Smooth muscle cell (in vitro differentiated cells): ENCODE data around the gene SP3. TPM values are rescaled to one million over a fixed set of nuclear protein-coding genes. Genes with fewer than 3 reads are reported as not detected.

Experiments used
- DNase-seq: peaks from one replicate; lab custom pipeline; 2025; ENCODE audit not compliant: unreplicated experiment; lab: John Stamatoyannopoulos, UW
- H2AFZ ChIP-seq: fragments of 200-600 bp; sonication (generic); 2 replicates; pipeline ENCODE4 v1.6.0; 2016; ENCODE audit warnings: antibody characterized with exemption, low read depth, mild to moderate bottlenecking
- H3F3A ChIP-seq: fragments of 200-600 bp; sonication (generic); 2 replicates; pipeline ENCODE4 v1.6.0; 2017; ENCODE audit warnings: antibody characterized with exemption, low read depth
- H3K27ac ChIP-seq: fragments of 200-600 bp; sonication (generic); 2 replicates; pipeline ENCODE4 v1.5.1; 2016; ENCODE audit warnings: low read depth, mild to moderate bottlenecking
- H3K27me3 ChIP-seq: fragments of 200-600 bp; sonication (generic); 2 replicates; pipeline ENCODE4 v1.6.1; 2016; ENCODE audit warnings: low read depth, mild to moderate bottlenecking
- H3K36me3 ChIP-seq: fragments of 200-600 bp; sonication (generic); 2 replicates; pipeline ENCODE4 v1.5.1; 2016; ENCODE audit warnings: low read depth
- H3K4me1 ChIP-seq: fragments of 200-600 bp; sonication (generic); 2 replicates; pipeline ENCODE4 v1.5.1; 2016; ENCODE audit warnings: low read depth
- H3K4me2 ChIP-seq: fragments of 200-600 bp; sonication (generic); 2 replicates; pipeline ENCODE4 v1.6.0; 2016; ENCODE audit warnings: mild to moderate bottlenecking
- H3K4me3 ChIP-seq: fragments of 200-600 bp; sonication (generic); 2 replicates; pipeline ENCODE4 v1.5.1; 2016; ENCODE audit warnings: mild to moderate bottlenecking
- H3K79me2 ChIP-seq: fragments of 200-600 bp; sonication (generic); 2 replicates; pipeline ENCODE4 v1.6.0; 2016; ENCODE audit warnings: low read depth, mild to moderate bottlenecking
- H3K9ac ChIP-seq: fragments of 200-600 bp; sonication (generic); 2 replicates; pipeline ENCODE4 v1.6.0; 2016; ENCODE audit warnings: low read depth
- H3K9me3 ChIP-seq: fragments of 200-600 bp; sonication (generic); replicated peaks from 2 replicates; pipeline ENCODE4 v1.5.1; 2016; ENCODE audit warnings: low read depth
- H4K20me1 ChIP-seq: fragments of 200-600 bp; sonication (generic); 2 replicates; pipeline ENCODE4 v1.6.0; 2016; ENCODE audit warnings: low read depth
- CTCF ChIP-seq: fragments of 200-600 bp; sonication (generic); IDR thresholded peaks from 2 replicates; pipeline ENCODE4 v1.5.1; 2017; ENCODE audit warnings: borderline replicate concordance, mild to moderate bottlenecking, antibody characterized with exemption; ENCODE audit not compliant: insufficient read depth, poor library complexity, severe bottlenecking
- WGBS: methylation state at CpG from one replicate; pipeline ENCODE4 v1.1.7; 2016; ENCODE audit warnings: low lambda C conversion rate; 5-methylcytosine and 5-hydroxymethylcytosine counted together
- polyA plus RNA-seq: library from polyadenylated mRNA; unstranded; fragments of >200 nt; fragmentation: Nextera tagmentation; extraction: Ambion mirVana; gene quantifications from 2 replicates; pipeline ENCODE4 v1.2.1, GENCODE V29; 2016
- total RNA-seq: library from RNA; depleted of rRNA; stranded (reverse); fragments of >200 nt; gene quantifications from 2 replicates; pipeline ENCODE4 v1.2.3, GENCODE V29; 2014

The SP3 gene
- total and polyA plus RNA-seq, 2 experiments from 2014 or later = 24.5 to 84.5 TPM

- Histone ChIP-seq H3K27ac (no peak overlapping the region), H3F3A (peaks cover 18% of the 10 kb centered on the region), H3K4me2 (no peak overlapping the region), H4K20me1 (no peaks in the 10 kb centered on the region), H3K4me1 (peaks cover 18% of the 10 kb centered on the region), H3K36me3 (no peaks in the 10 kb centered on the region), H2AFZ (no peak overlapping the region), H3K79me2 (peaks cover 6% of the 10 kb centered on the region), H3K9me3 (no peaks in the 10 kb centered on the region), H3K4me3 (no peak overlapping the region), H3K27me3 (no peaks in the 10 kb centered on the region), H3K9ac (no peak overlapping the region)
- no peak for DNase-seq
- WGBS = 94% methylated on average over 6 of the region's 6 CpGs
- no peak for TF ChIP-seq CTCF
Measured at GRCh38 chr2:173968551-173968950, 3.4 kb upstream of the SP3 start.

GRCh38 chr2:173966274-173967098 lies 1.3 kb upstream of the SP3 start:
- H3K4me3 ChIP-seq = peak overlapping the region; percentile 66
- TF ChIP-seq CTCF = no peak
- peak overlapping the region; percentile 90 for H3K9ac ChIP-seq
- no peaks in the 10 kb centered on the region for H3K27me3 ChIP-seq
- no peaks in the 10 kb centered on the region for H3K9me3 ChIP-seq
- peaks cover 17% of the 10 kb centered on the region for H4K20me1 ChIP-seq
- peaks cover 30% of the 10 kb centered on the region for H3K4me1 ChIP-seq
- H3K36me3 ChIP-seq = no peaks in the 10 kb centered on the region
- H3K27ac ChIP-seq = peak overlapping the region; percentile 98
- peak overlapping the region; percentile 87 for H2AFZ ChIP-seq
- H3K4me2 ChIP-seq = peak overlapping the region; percentile 94
- peaks cover 21% of the 10 kb centered on the region for H3F3A ChIP-seq
- H3K79me2 ChIP-seq = peaks cover 24% of the 10 kb centered on the region
- no peak for DNase-seq
- 51% methylated on average over 8 of the region's 8 CpGs for WGBS

GRCh38 chr2:173964565-173965371 lies 405 bp downstream of the SP3 start:
- peak overlapping the region; percentile 94 for H3K4me2 ChIP-seq
- H3K79me2 ChIP-seq = peaks cover 41% of the 10 kb centered on the region
- peak; percentile 84 for DNase-seq

More at GRCh38 chr2:173964565-173965371, 405 bp downstream of the SP3 start:
- Histone ChIP-seq H3K4me1 (peaks cover 27% of the 10 kb centered on the region), H3K9ac (peak overlapping the region; percentile 90), H3K36me3 (no peaks in the 10 kb centered on the region), H3K27me3 (no peaks in the 10 kb centered on the region), H3K27ac (peak overlapping the region; percentile 98), H3K4me3 (peak overlapping the region; percentile 66), H3K9me3 (no peaks in the 10 kb centered on the region), H3F3A (peaks cover 21% of the 10 kb centered on the region), H2AFZ (peak overlapping the region; percentile 67), H4K20me1 (peaks cover 34% of the 10 kb centered on the region)
- no peak for TF ChIP-seq CTCF
- WGBS = under 1% methylated on average over 35 of the region's 84 CpGs
